Chondrocyte (in vitro differentiated cells): ENCODE results near the gene KANK3. TPM values are rescaled to one million over a fixed set of nuclear protein-coding genes. Genes with fewer than 3 reads are reported as not detected.
A peak's percentile ranks its signal among the peaks of the same experiment; 100 is the strongest.

Experiments used
- DNase-seq: peaks from one replicate; pipeline ENCODE4 v3.0.0; 2021; ENCODE audit warnings: mixed read lengths, low spot score
- H3K27ac Mint-ChIP-seq: one replicate; pipeline ENCODE4 v1.8.0; 2021; ENCODE audit warnings: mild to moderate bottlenecking, moderate library complexity, mixed read lengths; ENCODE audit not compliant: unreplicated experiment
- H3K27me3 Mint-ChIP-seq: 2 replicates; pipeline ENCODE4 v1.8.0; 2021; ENCODE audit warnings: low read depth, mixed read lengths
- H3K36me3 Mint-ChIP-seq: 2 replicates; pipeline ENCODE4 v1.8.0; 2021; ENCODE audit warnings: low read depth, mixed read lengths
- H3K4me1 Mint-ChIP-seq: 2 replicates; pipeline ENCODE4 v1.8.0; 2021; ENCODE audit warnings: low read depth, mild to moderate bottlenecking, mixed read lengths
- H3K4me3 Mint-ChIP-seq: one replicate; pipeline ENCODE4 v1.8.0; 2021; ENCODE audit warnings: mild to moderate bottlenecking, moderate library complexity, mixed read lengths; ENCODE audit not compliant: unreplicated experiment
- H3K9me3 Mint-ChIP-seq: 2 replicates; pipeline ENCODE4 v1.8.0; 2021; ENCODE audit warnings: low read depth, mixed read lengths
- long read RNA-seq: library from polyadenylated mRNA; stranded (forward); transcript quantifications from one replicate; pipeline ENCODE4 v2.0.0, GENCODE V29; 2021
- total RNA-seq: library from RNA; stranded (reverse); gene quantifications from 3 replicates; pipeline ENCODE4 v1.2.1, GENCODE V29; 2021
- TF ChIP-seq, protein P1 (sequence below): fragments of 200-600 bp; sonication (generic); IDR thresholded peaks from 2 replicates; pipeline ENCODE4 v1.5.0; 2021; ENCODE audit warnings: antibody characterized with exemption, mild to moderate bottlenecking, moderate library complexity

The KANK3 gene
- 0.56 to 1.2 TPM (median 1.2 TPM) in 3 replicates for total RNA-seq
- long read RNA-seq, partial matches to known transcripts: 0 of 6 reads
- long read RNA-seq, other reads (novel, unspliced or antisense): 2 of 6 reads

DNA sequence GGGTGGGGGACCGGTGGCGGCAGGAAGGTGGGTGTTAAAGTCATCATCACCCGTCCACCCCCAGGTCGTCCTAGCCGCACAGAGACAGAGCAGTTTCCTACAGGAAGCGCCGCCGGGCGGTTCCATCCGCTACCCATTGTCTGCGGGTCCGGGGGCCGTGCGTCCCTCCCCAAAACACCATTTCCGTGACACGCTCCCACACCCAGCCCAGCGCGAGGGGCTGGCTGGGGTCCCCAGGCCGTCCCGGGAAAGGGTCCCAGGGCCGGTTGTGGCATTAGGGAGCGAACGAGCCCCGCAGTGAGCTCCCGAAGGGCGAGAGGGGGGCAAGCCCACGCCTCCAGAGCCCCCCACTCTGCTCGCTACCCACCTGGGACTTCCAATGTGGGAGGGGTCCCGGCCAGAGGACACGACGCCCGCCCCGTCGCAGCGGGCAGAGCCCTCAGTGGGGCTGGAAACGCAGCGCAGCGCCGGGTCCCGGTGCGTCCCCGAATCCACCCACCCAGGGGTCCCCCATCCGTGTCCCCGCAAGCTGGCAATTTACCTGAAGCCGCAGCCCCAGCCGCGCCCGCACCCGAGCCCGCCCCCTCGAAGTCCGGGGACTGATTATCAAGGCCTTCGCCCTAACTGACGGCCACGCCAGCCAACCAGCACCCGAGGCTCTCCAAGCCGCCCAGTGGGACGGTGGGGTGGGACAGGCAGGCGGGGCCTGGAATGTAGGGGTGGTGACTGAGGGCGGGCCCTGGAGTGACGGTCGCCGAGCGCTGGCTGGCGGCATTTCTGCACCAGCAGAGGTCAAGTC, at the start of gene KANK3:
Gene KANK3, minus strand, starts transcription at position 579 of the 799 bp plus-strand sequence. CDS start 5,434 bp downstream, outside the sequence.
- Mint-ChIP-seq H3K27ac (no peak within 1 kb of the TSS), H3K9me3 (no peaks in the 10 kb centered on the region), H3K4me3 (peak within 1 kb of the TSS; percentile 58), H3K36me3 (no peaks in the 10 kb centered on the region), H3K27me3 (peaks cover 21% of the 10 kb centered on the region), H3K4me1 (peaks cover 11% of the 10 kb centered on the region)
- TF ChIP-seq, protein P1, sequence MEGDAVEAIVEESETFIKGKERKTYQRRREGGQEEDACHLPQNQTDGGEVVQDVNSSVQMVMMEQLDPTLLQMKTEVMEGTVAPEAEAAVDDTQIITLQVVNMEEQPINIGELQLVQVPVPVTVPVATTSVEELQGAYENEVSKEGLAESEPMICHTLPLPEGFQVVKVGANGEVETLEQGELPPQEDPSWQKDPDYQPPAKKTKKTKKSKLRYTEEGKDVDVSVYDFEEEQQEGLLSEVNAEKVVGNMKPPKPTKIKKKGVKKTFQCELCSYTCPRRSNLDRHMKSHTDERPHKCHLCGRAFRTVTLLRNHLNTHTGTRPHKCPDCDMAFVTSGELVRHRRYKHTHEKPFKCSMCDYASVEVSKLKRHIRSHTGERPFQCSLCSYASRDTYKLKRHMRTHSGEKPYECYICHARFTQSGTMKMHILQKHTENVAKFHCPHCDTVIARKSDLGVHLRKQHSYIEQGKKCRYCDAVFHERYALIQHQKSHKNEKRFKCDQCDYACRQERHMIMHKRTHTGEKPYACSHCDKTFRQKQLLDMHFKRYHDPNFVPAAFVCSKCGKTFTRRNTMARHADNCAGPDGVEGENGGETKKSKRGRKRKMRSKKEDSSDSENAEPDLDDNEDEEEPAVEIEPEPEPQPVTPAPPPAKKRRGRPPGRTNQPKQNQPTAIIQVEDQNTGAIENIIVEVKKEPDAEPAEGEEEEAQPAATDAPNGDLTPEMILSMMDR: no peak
- peak; percentile 96 for DNase-seq

DNA sequence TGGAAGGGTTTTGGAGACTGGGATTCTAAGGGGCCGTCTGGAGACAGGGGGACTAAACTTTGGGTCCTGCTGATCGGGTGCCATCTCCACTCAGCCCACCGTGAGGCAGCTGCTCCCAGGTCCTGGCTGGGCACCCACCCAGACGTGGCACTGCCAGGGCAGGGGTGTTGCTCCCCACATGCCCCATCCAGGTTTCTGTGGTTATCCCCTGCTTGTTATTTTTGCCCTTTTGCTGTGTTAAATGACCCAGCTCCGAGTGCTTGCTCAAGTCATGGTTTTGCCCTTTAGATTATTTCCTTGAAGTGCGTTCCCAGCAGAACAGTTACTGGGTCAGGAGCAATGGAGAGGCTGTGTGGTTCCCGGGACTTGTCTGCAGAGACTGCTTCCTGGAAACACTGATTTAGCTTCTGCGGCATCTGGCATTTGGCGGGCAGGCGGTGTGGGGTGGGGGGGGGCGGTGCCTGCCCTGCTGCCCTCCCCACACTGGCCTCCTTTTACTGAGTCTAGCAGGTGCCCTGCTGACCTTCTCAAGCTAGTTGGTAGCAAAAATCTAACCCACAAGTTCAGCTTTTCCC, 49.0 kb upstream of the KANK3 start:
- H3K27ac Mint-ChIP-seq: peak overlapping the region; percentile 89
- TF ChIP-seq, protein P1: no peak
- peaks cover 76% of the 10 kb centered on the region for H3K4me1 Mint-ChIP-seq
- no peaks in the 10 kb centered on the region for H3K27me3 Mint-ChIP-seq
- no peak for DNase-seq
- H3K4me3 Mint-ChIP-seq: peak overlapping the region; percentile 20
- no peaks in the 10 kb centered on the region for H3K9me3 Mint-ChIP-seq
- no peaks in the 10 kb centered on the region for H3K36me3 Mint-ChIP-seq

DNA sequence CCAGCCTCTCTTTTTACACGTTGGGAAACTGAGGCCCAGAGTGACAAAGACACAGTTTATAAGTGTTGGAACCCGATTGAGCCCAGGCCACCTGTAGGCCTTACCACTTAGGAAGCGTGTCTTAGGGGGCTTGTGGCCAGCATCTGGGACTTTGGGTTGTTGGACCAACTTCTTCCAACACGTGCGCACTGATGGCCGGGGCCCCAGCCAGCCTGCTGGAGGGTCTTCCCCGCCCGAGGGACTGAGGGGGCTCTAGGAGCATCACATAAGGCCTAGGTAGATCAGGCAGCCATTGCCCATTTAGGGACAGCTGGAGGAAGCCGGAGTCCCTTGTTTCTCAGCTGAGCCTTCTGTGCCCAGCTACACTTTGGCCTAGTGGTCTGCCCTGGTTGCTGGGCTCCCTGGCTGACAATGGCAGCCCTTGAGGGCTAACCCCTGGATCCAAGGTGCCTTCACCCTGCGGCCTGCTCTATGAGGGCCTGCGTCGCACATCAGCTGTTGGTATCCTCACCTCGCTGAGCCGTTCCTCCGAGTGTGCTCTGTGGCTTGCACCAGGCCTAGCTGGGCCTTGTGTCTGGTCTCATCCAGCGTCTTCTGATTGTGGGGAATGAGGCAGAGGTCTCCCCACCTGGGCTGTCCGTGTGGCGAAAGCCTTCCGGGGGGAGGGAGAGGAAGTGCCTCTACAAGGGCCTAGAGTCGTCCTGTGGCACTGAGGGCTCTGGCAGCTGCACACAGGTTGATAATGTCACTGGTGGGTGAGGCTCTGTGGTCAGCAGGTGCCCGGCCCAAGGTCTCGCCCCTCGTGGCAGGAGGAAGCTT, 48.3 kb upstream of the KANK3 start:
- no peak for DNase-seq
- peak overlapping the region; percentile 84 for H3K4me3 Mint-ChIP-seq
- H3K27me3 Mint-ChIP-seq: no peaks in the 10 kb centered on the region
- H3K4me1 Mint-ChIP-seq: peaks cover 70% of the 10 kb centered on the region
- H3K27ac Mint-ChIP-seq: peak overlapping the region; percentile 89
- TF ChIP-seq, protein P1: no peak
- H3K36me3 Mint-ChIP-seq: peaks cover 3% of the 10 kb centered on the region
- H3K9me3 Mint-ChIP-seq: peaks cover 4% of the 10 kb centered on the region

DNA sequence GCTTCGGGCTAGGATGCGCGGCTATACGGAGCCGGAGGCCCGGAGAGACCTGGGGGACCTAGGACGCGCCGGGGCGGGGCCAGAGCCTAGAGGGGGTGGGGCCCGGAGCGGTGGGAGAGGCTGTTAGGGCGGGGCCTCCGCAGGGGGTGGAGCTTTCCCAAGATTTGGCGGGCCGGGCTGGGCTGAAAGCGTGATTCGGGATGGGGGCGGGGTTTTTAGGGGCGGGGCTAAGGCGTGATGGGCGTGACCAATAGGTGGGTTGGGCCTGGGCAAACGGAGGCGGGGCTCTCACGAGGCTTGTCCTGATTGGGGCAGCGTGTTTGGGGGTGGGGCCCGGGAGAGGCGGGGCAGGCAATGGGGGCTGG, 47.5 kb upstream of the KANK3 start:
- Mint-ChIP-seq H3K36me3 (peaks cover 3% of the 10 kb centered on the region), H3K27ac (peak overlapping the region; percentile 71), H3K4me1 (peaks cover 62% of the 10 kb centered on the region), H3K27me3 (no peaks in the 10 kb centered on the region), H3K9me3 (peaks cover 4% of the 10 kb centered on the region), H3K4me3 (peak overlapping the region; percentile 84)
- DNase-seq: peak; percentile 95
- TF ChIP-seq, protein P1: no peak
